Mesenchymal stem cell (in vitro differentiated cells and primary cell): ENCODE results near the gene NT5DC3.

ENCODE experiments used
- DNase-seq: peaks from one replicate; pipeline ENCODE4 v3.0.0-alpha.2; 2013
- H2AFZ ChIP-seq: one replicate; pipeline ENCODE4 v1.6.1; 2013; ENCODE audit warnings: low read depth, mild to moderate bottlenecking, control low read depth, inconsistent platforms, low read length, moderate library complexity
- H2AK5ac ChIP-seq: 2 replicates; pipeline ENCODE4 v1.6.1; 2013; ENCODE audit warnings: low read length, moderate library complexity, mild to moderate bottlenecking, inconsistent platforms; ENCODE audit not compliant: severe bottlenecking
- H2BK120ac ChIP-seq: one replicate; pipeline ENCODE4 v1.6.1; 2013; ENCODE audit warnings: low read depth, mild to moderate bottlenecking, inconsistent platforms, low read length, moderate library complexity
- H2BK12ac ChIP-seq, 2 experiments: one replicate each; pipeline ENCODE4 v1.6.1; 2013; ENCODE audit warnings: inconsistent platforms in 2 of 2, low read length in 2 of 2, mild to moderate bottlenecking in 2 of 2, moderate library complexity in 2 of 2, control low read depth in 1 of 2
- H2BK15ac ChIP-seq: one replicate; pipeline ENCODE4 v1.6.1; 2013; ENCODE audit warnings: mild to moderate bottlenecking, low read depth, inconsistent platforms; ENCODE audit not compliant: poor library complexity, severe bottlenecking
- H2BK5ac ChIP-seq: 2 replicates; pipeline ENCODE4 v1.6.1; 2013; ENCODE audit warnings: low read depth, mild to moderate bottlenecking, low read length, control low read depth, inconsistent platforms; ENCODE audit not compliant: poor library complexity, severe bottlenecking
- H3K14ac ChIP-seq, 2 experiments: one replicate each; pipeline ENCODE4 v1.6.1; 2013; ENCODE audit warnings: inconsistent platforms in 2 of 2, low read length in 2 of 2, control low read depth in 1 of 2, mild to moderate bottlenecking in 1 of 2, moderate library complexity in 1 of 2
- H3K18ac ChIP-seq, 2 experiments: one replicate each; pipeline ENCODE4 v1.6.1; 2013; ENCODE audit warnings: inconsistent platforms in 2 of 2, low read length in 2 of 2, control low read depth in 1 of 2, low read depth in 1 of 2, mild to moderate bottlenecking in 1 of 2
- H3K23ac ChIP-seq, 2 experiments: one replicate each; pipeline ENCODE4 v1.6.1; 2013; ENCODE audit warnings: inconsistent platforms in 2 of 2, low read length in 2 of 2, mild to moderate bottlenecking in 2 of 2, moderate library complexity in 2 of 2, control low read depth in 1 of 2
- H3K27ac ChIP-seq: 2 replicates; pipeline ENCODE4 v1.5.1; 2013; ENCODE audit warnings: mild to moderate bottlenecking, moderate library complexity, low read length, control low read depth, inconsistent platforms; ENCODE audit not compliant: poor library complexity, severe bottlenecking
- H3K27me3 ChIP-seq, 2 experiments: 2 replicates each; pipeline versions ENCODE4 v1.6.1 to v1.7.0; 2013; ENCODE audit warnings: low read length in 2 of 2, mild to moderate bottlenecking in 2 of 2, moderate library complexity in 2 of 2, control low read depth in 1 of 2, inconsistent platforms in 1 of 2; ENCODE audit not compliant: control insufficient read depth in 1 of 2, insufficient read depth in 1 of 2
- H3K36me3 ChIP-seq, 2 experiments: 2 replicates each; pipeline versions ENCODE4 v1.6.1 to v1.7.0; 2013; ENCODE audit warnings: low read length in 2 of 2, control low read depth in 1 of 2, inconsistent platforms in 1 of 2, low read depth in 1 of 2, mild to moderate bottlenecking in 1 of 2; ENCODE audit not compliant: insufficient read depth in 2 of 2, control insufficient read depth in 1 of 2
- H3K4ac ChIP-seq, 2 experiments: one replicate each; pipeline ENCODE4 v1.6.1; 2013; ENCODE audit warnings: inconsistent platforms in 2 of 2, low read length in 2 of 2, mild to moderate bottlenecking in 2 of 2, moderate library complexity in 2 of 2, control low read depth in 1 of 2, low read depth in 1 of 2
- H3K4me1 ChIP-seq: 2 replicates; pipeline ENCODE4 v1.6.1; 2013; ENCODE audit warnings: low read depth, low read length, control low read depth; ENCODE audit not compliant: control insufficient read depth, insufficient read depth
- H3K4me2 ChIP-seq: 2 replicates; pipeline ENCODE4 v1.6.1; 2013; ENCODE audit warnings: low read length, mild to moderate bottlenecking, inconsistent platforms; ENCODE audit not compliant: poor library complexity, severe bottlenecking
- H3K4me3 ChIP-seq, 2 experiments: 2 replicates each; pipeline versions ENCODE4 v1.5.1 to v1.7.0; 2013; ENCODE audit warnings: low read length in 2 of 2, mild to moderate bottlenecking in 2 of 2, control low read depth in 1 of 2, low read depth in 1 of 2; ENCODE audit not compliant: insufficient read depth in 1 of 2
- H3K79me1 ChIP-seq: replicated peaks from 2 replicates; pipeline ENCODE4 v1.6.1; 2013; ENCODE audit warnings: mild to moderate bottlenecking, control low read depth, low read length, inconsistent platforms; ENCODE audit not compliant: poor library complexity, severe bottlenecking
- H3K9ac ChIP-seq: 2 replicates; pipeline ENCODE4 v1.7.0; 2013; ENCODE audit warnings: mild to moderate bottlenecking, low read length, moderate library complexity
- H3K9me3 ChIP-seq: 2 replicates; pipeline ENCODE4 v1.7.0; 2013; ENCODE audit warnings: mild to moderate bottlenecking, low read length; ENCODE audit not compliant: control insufficient read depth
- H4K8ac ChIP-seq: one replicate; pipeline ENCODE4 v1.6.1; 2013; ENCODE audit warnings: inconsistent platforms, mild to moderate bottlenecking, low read length, moderate library complexity
- H4K91ac ChIP-seq: one replicate; pipeline ENCODE4 v1.6.1; 2013; ENCODE audit warnings: mild to moderate bottlenecking, low read length, inconsistent platforms
- WGBS: methylation state at CpG from one replicate; pipeline ENCODE4 v1.1.7; 2013; ENCODE audit warnings: mixed read lengths; 5-methylcytosine and 5-hydroxymethylcytosine counted together

The NT5DC3 gene

GRCh38 chr12:103813949-103814348, 27.1 kb downstream of the NT5DC3 start:
- Histone ChIP-seq H3K27me3 (no peaks in the 10 kb centered on the region), H3K27ac (no peak overlapping the region), H3K9ac (no peak overlapping the region), H2BK12ac (no peak overlapping the region), H3K4ac (no peak overlapping the region), H3K79me1 (peaks cover 39% of the 10 kb centered on the region), H3K14ac (no peak overlapping the region), H3K18ac (no peak overlapping the region), H2AFZ (no peak overlapping the region), H3K23ac (no peak overlapping the region), H2AK5ac (peak overlapping the region; percentile 82), H4K8ac (no peak overlapping the region), H2BK5ac (no peak overlapping the region), H2BK15ac (no peak overlapping the region), H3K36me3 (peaks cover 14 to 15% of the 10 kb centered on the region in 2 experiments), H3K4me3 (no peak overlapping the region), H2BK120ac (no peak overlapping the region), H3K4me2 (no peak overlapping the region), H4K91ac (no peak overlapping the region), H3K4me1 (peaks cover 4% of the 10 kb centered on the region), H3K9me3 (no peaks in the 10 kb centered on the region)
- DNase-seq, result no peak
- 91% methylated on average over 3 of the region's 4 CpGs for WGBS

GRCh38 chr12:103813426-103813825, 27.6 kb downstream of the NT5DC3 start:
- Histone ChIP-seq H3K27ac (no peak overlapping the region), H3K9me3 (no peaks in the 10 kb centered on the region)
- 90% methylated on average over 2 of the region's 3 CpGs for WGBS

GRCh38 chr12:103812789-103813188, 28.2 kb downstream of the NT5DC3 start:
- Histone ChIP-seq H3K36me3 (peaks cover 14 to 15% of the 10 kb centered on the region in 2 experiments), H2BK15ac (no peak overlapping the region), H3K79me1 (peaks cover 45% of the 10 kb centered on the region), H3K4me3 (no peak overlapping the region), H3K18ac (no peak overlapping the region), H4K8ac (no peak overlapping the region), H3K4ac (no peak overlapping the region), H3K27me3 (no peaks in the 10 kb centered on the region), H3K9me3 (no peaks in the 10 kb centered on the region), H3K4me2 (no peak overlapping the region), H2AK5ac (no peak overlapping the region), H3K14ac (no peak overlapping the region), H2BK12ac (no peak overlapping the region), H3K9ac (no peak overlapping the region), H2BK120ac (no peak overlapping the region), H3K27ac (no peak overlapping the region), H2BK5ac (no peak overlapping the region), H3K23ac (no peak overlapping the region), H3K4me1 (peaks cover 7% of the 10 kb centered on the region), H2AFZ (no peak overlapping the region), H4K91ac (peak overlapping the region; percentile 54)
- 100% methylated on average over 1 of the region's 1 CpG for WGBS
- no peak for DNase-seq

More at GRCh38 chr12:103813426-103813825, 27.6 kb downstream of the NT5DC3 start:
- H3K14ac ChIP-seq, result no peak overlapping the region
- H3K23ac ChIP-seq, result no peak overlapping the region
- no peak overlapping the region for H4K91ac ChIP-seq
- no peak overlapping the region for H2AK5ac ChIP-seq
- no peak overlapping the region for H3K4ac ChIP-seq
- DNase-seq, result no peak
- H4K8ac ChIP-seq, result no peak overlapping the region
- H3K36me3 ChIP-seq, result peaks cover 14 to 15% of the 10 kb centered on the region in 2 experiments
- no peak overlapping the region for H3K4me3 ChIP-seq
- no peak overlapping the region for H3K9ac ChIP-seq
- peaks cover 4% of the 10 kb centered on the region for H3K4me1 ChIP-seq
- H2BK5ac ChIP-seq, result no peak overlapping the region
- no peak overlapping the region for H2BK120ac ChIP-seq
- no peak overlapping the region for H2BK15ac ChIP-seq
- H3K18ac ChIP-seq, result no peak overlapping the region
- H3K4me2 ChIP-seq, result no peak overlapping the region
- peak overlapping the region in 1 of 2 experiments; percentile 8 for H2BK12ac ChIP-seq
- H2AFZ ChIP-seq, result no peak overlapping the region
- peaks cover 44% of the 10 kb centered on the region for H3K79me1 ChIP-seq
- H3K27me3 ChIP-seq, result no peaks in the 10 kb centered on the region

GRCh38 chr12:103811791-103812190, 29.2 kb downstream of the NT5DC3 start:
- 80% methylated on average over 5 of the region's 6 CpGs for WGBS

More at GRCh38 chr12:103811791-103812190, 29.2 kb downstream of the NT5DC3 start:
- Histone ChIP-seq H3K79me1 (peaks cover 52% of the 10 kb centered on the region), H3K4me2 (no peak overlapping the region), H2AFZ (no peak overlapping the region), H3K4ac (no peak overlapping the region), H3K4me1 (peaks cover 9% of the 10 kb centered on the region), H4K91ac (no peak overlapping the region), H3K36me3 (peaks cover 15 to 17% of the 10 kb centered on the region in 2 experiments), H2BK15ac (no peak overlapping the region), H4K8ac (no peak overlapping the region), H2BK5ac (no peak overlapping the region), H3K23ac (no peak overlapping the region), H2AK5ac (no peak overlapping the region), H3K18ac (no peak overlapping the region), H3K9me3 (no peaks in the 10 kb centered on the region), H3K27me3 (no peaks in the 10 kb centered on the region), H3K14ac (no peak overlapping the region), H2BK120ac (no peak overlapping the region), H2BK12ac (no peak overlapping the region), H3K27ac (no peak overlapping the region), H3K9ac (no peak overlapping the region), H3K4me3 (no peak overlapping the region)
- no peak for DNase-seq
